ENCODE results near the gene CTSC. TPM values are rescaled to one million over a fixed set of nuclear protein-coding genes. Genes with fewer than 3 reads are reported as not detected.

The CTSC gene
- total RNA-seq, 1 experiment from 2014 or later = 38.0 TPM

DNA sequence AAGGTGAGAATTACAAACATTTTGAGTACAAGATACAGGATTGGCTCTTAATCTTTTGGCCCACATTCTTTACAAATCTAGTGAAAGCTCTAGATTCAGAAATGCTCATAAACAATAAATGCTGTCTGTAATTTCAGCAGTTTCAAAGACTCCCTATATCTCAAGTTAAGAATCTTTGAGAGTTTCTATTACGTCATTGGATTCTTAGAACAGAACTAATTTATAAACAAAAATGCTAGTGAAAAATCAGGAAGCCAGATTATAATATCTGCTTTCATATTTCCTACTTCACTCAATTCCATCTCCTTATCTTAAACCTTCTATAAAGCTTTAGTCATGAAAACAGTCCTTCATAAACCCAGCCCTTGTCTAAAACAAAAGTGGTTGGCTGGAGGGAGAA is 32.1 kb downstream of the CTSC start:
- no peak overlapping the region for H3K4me2 ChIP-seq (ENCODE audit: low read length)
- ChIA-PET POLR2A (no interaction called here), RAD21 (ENCODE audit: low non-redundant PET in 1 of 2, low total read pairs in 2 of 2, uncharacterized antibody in 2 of 2, unreplicated experiment in 2 of 2) (no interaction called here), CTCF (no interaction called here)
- no peaks in the 10 kb centered on the region for H3K9me2 ChIP-seq (ENCODE audit: insufficient read depth)
- H3K9me3 ChIP-seq (ENCODE audit: control insufficient read depth in 1 of 2, insufficient read depth in 1 of 2, low read depth in 1 of 2, low read length in 2 of 2) = no peaks in the 10 kb centered on the region
- TF ChIP-seq ELF1 (IDR thresholded peaks at IDR 0.05; ENCODE audit: borderline replicate concordance, low read depth) (no peak), YY1 (IDR thresholded peaks at IDR 0.05; ENCODE audit: extremely low read depth, insufficient replicate concordance, low read depth, low read length) (no peak), EZH2phosphoT487 (IDR thresholded peaks at IDR 0.05; ENCODE audit: borderline replicate concordance) (no peak), EZH2 (IDR thresholded peaks at IDR 0.05) (no peak), JUND (IDR thresholded peaks at IDR 0.05) (no peak), SRF (IDR thresholded peaks at IDR 0.05; ENCODE audit: low read depth) (no peak), ZFX (IDR thresholded peaks at IDR 0.05) (no peak), CBX3 (IDR thresholded peaks at IDR 0.05; ENCODE audit: low read depth) (no peak), POLR2A (IDR thresholded peaks at IDR 0.05; ENCODE audit: borderline replicate concordance, extremely low read depth, insufficient read depth, insufficient read length) (no peak), ZNF274 (IDR thresholded peaks at IDR 0.05; ENCODE audit: low read depth, low read length) (no peak), FOSL1 (IDR thresholded peaks at IDR 0.05; ENCODE audit: low read depth) (no peak)
- TF ChIP-seq, protein P1, sequence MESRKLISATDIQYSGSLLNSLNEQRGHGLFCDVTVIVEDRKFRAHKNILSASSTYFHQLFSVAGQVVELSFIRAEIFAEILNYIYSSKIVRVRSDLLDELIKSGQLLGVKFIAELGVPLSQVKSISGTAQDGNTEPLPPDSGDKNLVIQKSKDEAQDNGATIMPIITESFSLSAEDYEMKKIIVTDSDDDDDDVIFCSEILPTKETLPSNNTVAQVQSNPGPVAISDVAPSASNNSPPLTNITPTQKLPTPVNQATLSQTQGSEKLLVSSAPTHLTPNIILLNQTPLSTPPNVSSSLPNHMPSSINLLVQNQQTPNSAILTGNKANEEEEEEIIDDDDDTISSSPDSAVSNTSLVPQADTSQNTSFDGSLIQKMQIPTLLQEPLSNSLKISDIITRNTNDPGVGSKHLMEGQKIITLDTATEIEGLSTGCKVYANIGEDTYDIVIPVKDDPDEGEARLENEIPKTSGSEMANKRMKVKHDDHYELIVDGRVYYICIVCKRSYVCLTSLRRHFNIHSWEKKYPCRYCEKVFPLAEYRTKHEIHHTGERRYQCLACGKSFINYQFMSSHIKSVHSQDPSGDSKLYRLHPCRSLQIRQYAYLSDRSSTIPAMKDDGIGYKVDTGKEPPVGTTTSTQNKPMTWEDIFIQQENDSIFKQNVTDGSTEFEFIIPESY (IDR thresholded peaks at IDR 0.05; ENCODE audit: extremely low read depth, insufficient replicate concordance, low read length) = no peak
- TF ChIP-seq, protein P2, sequence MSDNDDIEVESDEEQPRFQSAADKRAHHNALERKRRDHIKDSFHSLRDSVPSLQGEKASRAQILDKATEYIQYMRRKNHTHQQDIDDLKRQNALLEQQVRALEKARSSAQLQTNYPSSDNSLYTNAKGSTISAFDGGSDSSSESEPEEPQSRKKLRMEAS (IDR thresholded peaks at IDR 0.05) = no peak
- no peaks in the 10 kb centered on the region for H3K79me2 ChIP-seq (ENCODE audit: insufficient read depth, low read length)
- H3K9ac ChIP-seq (ENCODE audit: low read length) = no peak overlapping the region
- no peaks in the 10 kb centered on the region for H3K27me3 ChIP-seq (ENCODE audit: insufficient read depth, low read length)
- intact Hi-C loops (cut with micrococcal nuclease) = no loop called here
- BruUV-seq (replicated peaks) = no TSS peak
- H3K36me3 ChIP-seq (ENCODE audit: control insufficient read depth in 1 of 2, insufficient read depth in 2 of 2, low read length in 2 of 2) = no peaks in the 10 kb centered on the region
- H4K20me1 ChIP-seq (ENCODE audit: insufficient read depth) = no peaks in the 10 kb centered on the region
- ATAC-seq (no peak), DNase-seq (ENCODE audit: low read depth, low spot score) (no peak)
- H3K4me3 ChIP-seq (replicated peaks in 1 of 2; ENCODE audit: low read depth in 1 of 2, low read length in 2 of 2) = no peak overlapping the region
- H2AFZ ChIP-seq (ENCODE audit: low read depth, low read length, poor library complexity, severe bottlenecking) = no peak overlapping the region
- no peak overlapping the region for H3K27ac ChIP-seq (ENCODE audit: low read depth, low read length)
- peaks cover 0 to 5% of the 10 kb centered on the region in 2 experiments; a peak in 1 of 4 replicates for H3K4me1 ChIP-seq (ENCODE audit: control insufficient read depth in 1 of 2, insufficient read depth in 2 of 2, low read length in 2 of 2)

Measured in HCT116 (cell line).